Caco-2 (cell line): ENCODE data around the gene C1orf167. TPM values are rescaled to one million over a fixed set of nuclear protein-coding genes. Genes with fewer than 3 reads are reported as not detected.

Source experiments
- BruUV-seq: library from RNA; stranded (reverse); fragments of 400-500 nt; replicated peaks from 2 replicates; lab custom pipeline; 2021; lab: Mats Ljungman, UMichigan
- CTCF ChIA-PET: fragments of 300-600 bp; sonication (Branson Sonifier 250); formaldehyde crosslinking; loops from one replicate; lab custom pipeline; 2022; ENCODE audit warnings: antibody characterized with exemption; lab: Charles Lee
- POLR2A ChIA-PET: fragments of 300-600 bp; sonication (Branson Sonifier 250); formaldehyde crosslinking; loops from one replicate; lab custom pipeline; 2022; ENCODE audit warnings: antibody characterized with exemption; lab: Charles Lee
- DNase-seq, 2 experiments: peaks; one replicate each; pipeline versions ENCODE4 v3.0.0 to v3.0.0-alpha.2; 2020 to 2022
- H3K27me3 ChIP-seq: replicated peaks from 2 replicates; pipeline ENCODE4 v1.6.0; 2011; ENCODE audit warnings: low read length; ENCODE audit not compliant: control insufficient read depth, insufficient read depth
- H3K36me3 ChIP-seq: 2 replicates; pipeline ENCODE4 v1.5.1; 2011; ENCODE audit warnings: low read length; ENCODE audit not compliant: control insufficient read depth, insufficient read depth
- H3K4me1 ChIP-seq: fragments of 250-450 bp; sonication (Bioruptor Pico); 2 replicates; pipeline ENCODE4 v1.5.1; 2020; ENCODE audit warnings: mild to moderate bottlenecking
- H3K4me3 ChIP-seq: 2 replicates; pipeline ENCODE4 v1.5.1; 2011; ENCODE audit warnings: low read depth, mild to moderate bottlenecking, control low read depth, low read length
- H3K9me3 ChIP-seq: fragments of 250-450 bp; sonication (Bioruptor Pico); 2 replicates; pipeline ENCODE4 v1.5.1; 2020; ENCODE audit warnings: mild to moderate bottlenecking, moderate library complexity
- H3K27ac Mint-ChIP-seq: one replicate; pipeline ENCODE4 v1.8.0; 2022; ENCODE audit warnings: mixed read lengths; ENCODE audit not compliant: unreplicated experiment
- H3K27me3 Mint-ChIP-seq: one replicate; pipeline ENCODE4 v1.8.0; 2022; ENCODE audit warnings: mixed read lengths; ENCODE audit not compliant: insufficient read depth, unreplicated experiment
- H3K36me3 Mint-ChIP-seq: one replicate; pipeline ENCODE4 v1.8.0; 2022; ENCODE audit warnings: mild to moderate bottlenecking, mixed read lengths; ENCODE audit not compliant: insufficient read depth, unreplicated experiment
- H3K4me1 Mint-ChIP-seq: one replicate; pipeline ENCODE4 v1.8.0; 2022; ENCODE audit warnings: low read depth, mixed read lengths; ENCODE audit not compliant: unreplicated experiment
- H3K4me3 Mint-ChIP-seq: one replicate; pipeline ENCODE4 v1.8.0; 2022; ENCODE audit warnings: mild to moderate bottlenecking, moderate library complexity, mixed read lengths; ENCODE audit not compliant: unreplicated experiment
- H3K9me3 Mint-ChIP-seq: one replicate; pipeline ENCODE4 v1.8.0; 2022; ENCODE audit warnings: mixed read lengths; ENCODE audit not compliant: unreplicated experiment
- CTCF ChIP-seq, 2 experiments: fragments of 200-600 bp in 1 of 2; IDR thresholded peaks; 1 replicate in 1 of 2; 2 replicates in 1 of 2; pipeline versions ENCODE4 v1.5.1 to v1.8.0; 2011 to 2022; ENCODE audit warnings: antibody characterized with exemption in 1 of 2, control low read depth in 1 of 2, inconsistent platforms in 1 of 2, low read depth in 1 of 2, low read length in 1 of 2, mild to moderate bottlenecking in 1 of 2, moderate library complexity in 1 of 2; ENCODE audit not compliant: insufficient read depth in 1 of 2, severe bottlenecking in 1 of 2, unreplicated experiment in 1 of 2
- intact Hi-C: fragments of 100-400 bp; cut with micrococcal nuclease; formaldehyde crosslinking; loops from one replicate; pipeline ENCODE4 v1.10.0; 2022; ENCODE audit not compliant: unreplicated experiment
- total RNA-seq: library from RNA; stranded (reverse); gene quantifications from 2 replicates; pipeline ENCODE4 v1.2.3, GENCODE V29; 2022

Gene C1orf167
- total RNA-seq, 1 experiment from 2014 or later, result 0.64 TPM

- Mint-ChIP-seq H3K27ac (peak overlapping the region; percentile 94), H3K27me3 (no peaks in the 10 kb centered on the region), H3K36me3 (peaks cover 44% of the 10 kb centered on the region), H3K9me3 (no peaks in the 10 kb centered on the region), H3K4me3 (peak overlapping the region; percentile 96), H3K4me1 (no peaks in the 10 kb centered on the region)
- no peaks in the 10 kb centered on the region for H3K27me3 ChIP-seq
- POLR2A ChIA-PET, result interaction anchor here (0.5 to 1.8 kb wide), 5 partner anchors 20 to 153 kb away, joined by 3 to 31 read pairs (median 5); partner anchors contain the start of gene FBXO44
- CTCF ChIA-PET, result interaction anchor here (1.5 kb wide), 2 partner anchors 30 to 160 kb away, joined by 3 to 5 read pairs; no protein-coding TSS in a partner anchor
- H3K36me3 ChIP-seq, result peaks cover 2% of the 10 kb centered on the region; the same call in 1 of the 2 replicates
- no peak for TF ChIP-seq CTCF (IDR thresholded peaks at IDR 0.05; ENCODE audit: insufficient read depth in 1 of 2, low read depth in 1 of 2, low read length in 1 of 2, severe bottlenecking in 1 of 2, unreplicated experiment in 1 of 2)
- no TSS peak for BruUV-seq
- intact Hi-C loops, result loop anchor here (10.0 kb wide), 1 partner anchor 72 kb away; the partner anchor contains the start of gene AGTRAP
- no peaks in the 10 kb centered on the region for H3K9me3 ChIP-seq
- H3K4me1 ChIP-seq, result peaks cover 21% of the 10 kb centered on the region
- DNase-seq, result no peak
- peak overlapping the region; percentile 93 for H3K4me3 ChIP-seq
These were observed 45.1 kb downstream of the C1orf167 start for GRCh38 chr1:11807133-11807532.

- CTCF ChIA-PET, result no interaction called here
- intact Hi-C loops, result no loop called here
- Histone ChIP-seq H3K4me1 (no peaks in the 10 kb centered on the region; the same call in 1 of the 2 replicates), H3K9me3 (no peaks in the 10 kb centered on the region), H3K36me3 (peaks cover 2% of the 10 kb centered on the region; the same call in 1 of the 2 replicates), H3K27me3 (no peaks in the 10 kb centered on the region), H3K4me3 (no peak overlapping the region)
- Mint-ChIP-seq H3K27ac (no peak overlapping the region), H3K4me3 (no peak overlapping the region), H3K36me3 (peaks cover 41% of the 10 kb centered on the region), H3K27me3 (no peaks in the 10 kb centered on the region), H3K4me1 (no peaks in the 10 kb centered on the region), H3K9me3 (no peaks in the 10 kb centered on the region)
- BruUV-seq, result no TSS peak
- POLR2A ChIA-PET, result no interaction called here
- DNase-seq, result no peak
- no peak for TF ChIP-seq CTCF (IDR thresholded peaks at IDR 0.05; ENCODE audit: insufficient read depth in 1 of 2, low read depth in 1 of 2, low read length in 1 of 2, severe bottlenecking in 1 of 2, unreplicated experiment in 1 of 2)
These were observed 51.0 kb downstream of the C1orf167 start for GRCh38 chr1:11813021-11813420.

DNA sequence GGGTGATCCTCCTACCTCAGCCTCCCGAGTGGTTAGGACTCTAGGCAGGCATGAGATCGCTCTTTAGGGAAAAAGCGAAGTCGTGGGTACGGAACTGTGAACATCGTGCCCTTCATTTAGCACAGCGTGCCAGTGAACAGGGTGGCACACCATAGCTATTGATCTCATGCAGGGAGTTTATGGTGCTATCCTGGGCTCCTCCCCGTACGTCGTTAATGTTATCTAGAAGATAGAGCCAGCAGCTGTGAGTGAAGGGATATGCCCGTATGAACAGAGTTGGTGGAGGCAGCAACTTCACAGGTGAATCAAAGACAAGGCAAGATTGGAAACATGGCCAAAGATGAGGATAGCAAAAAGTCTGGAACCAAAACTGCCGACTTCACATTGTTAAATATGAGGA is 55.2 kb downstream of the C1orf167 start:
- Mint-ChIP-seq H3K9me3 (no peaks in the 10 kb centered on the region), H3K36me3 (peaks cover 48% of the 10 kb centered on the region), H3K27me3 (no peaks in the 10 kb centered on the region), H3K4me3 (no peak overlapping the region), H3K27ac (no peak overlapping the region), H3K4me1 (peaks cover 6% of the 10 kb centered on the region)
- Histone ChIP-seq H3K36me3 (no peaks in the 10 kb centered on the region; the same call in 1 of the 2 replicates), H3K4me1 (peaks cover 6% of the 10 kb centered on the region; the same call in 1 of the 2 replicates), H3K9me3 (no peaks in the 10 kb centered on the region), H3K4me3 (no peak overlapping the region), H3K27me3 (no peaks in the 10 kb centered on the region)
- no peak for DNase-seq
- CTCF ChIA-PET, result no interaction called here
- TF ChIP-seq CTCF (IDR thresholded peaks at IDR 0.05; ENCODE audit: insufficient read depth in 1 of 2, low read depth in 1 of 2, low read length in 1 of 2, severe bottlenecking in 1 of 2, unreplicated experiment in 1 of 2), result no peak
- POLR2A ChIA-PET, result no interaction called here
- intact Hi-C loops, result no loop called here
- BruUV-seq, result no TSS peak
